ENCODE data around the gene UBE2D4.

- TF ChIP-seq, protein P1, sequence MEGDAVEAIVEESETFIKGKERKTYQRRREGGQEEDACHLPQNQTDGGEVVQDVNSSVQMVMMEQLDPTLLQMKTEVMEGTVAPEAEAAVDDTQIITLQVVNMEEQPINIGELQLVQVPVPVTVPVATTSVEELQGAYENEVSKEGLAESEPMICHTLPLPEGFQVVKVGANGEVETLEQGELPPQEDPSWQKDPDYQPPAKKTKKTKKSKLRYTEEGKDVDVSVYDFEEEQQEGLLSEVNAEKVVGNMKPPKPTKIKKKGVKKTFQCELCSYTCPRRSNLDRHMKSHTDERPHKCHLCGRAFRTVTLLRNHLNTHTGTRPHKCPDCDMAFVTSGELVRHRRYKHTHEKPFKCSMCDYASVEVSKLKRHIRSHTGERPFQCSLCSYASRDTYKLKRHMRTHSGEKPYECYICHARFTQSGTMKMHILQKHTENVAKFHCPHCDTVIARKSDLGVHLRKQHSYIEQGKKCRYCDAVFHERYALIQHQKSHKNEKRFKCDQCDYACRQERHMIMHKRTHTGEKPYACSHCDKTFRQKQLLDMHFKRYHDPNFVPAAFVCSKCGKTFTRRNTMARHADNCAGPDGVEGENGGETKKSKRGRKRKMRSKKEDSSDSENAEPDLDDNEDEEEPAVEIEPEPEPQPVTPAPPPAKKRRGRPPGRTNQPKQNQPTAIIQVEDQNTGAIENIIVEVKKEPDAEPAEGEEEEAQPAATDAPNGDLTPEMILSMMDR (IDR thresholded peaks at IDR 0.05) = no peak
- no peak for TF ChIP-seq POLR2A (IDR thresholded peaks at IDR 0.05)
These were observed 48.0 kb upstream of the UBE2D4 start for GRCh38 chr7:43877968-43878864.

All from thyroid gland (tissue), 4 donors.